HEK293 (cell line): ENCODE data around the gene YWHAQ.
A peak's percentile ranks its signal among the peaks of the same experiment; 100 is the strongest.

Experiments
- CTCF ChIA-PET: fragments of 350-600 bp; formaldehyde crosslinking; extraction: SDS; loops from one replicate; lab custom pipeline; 2021; ENCODE audit warnings: antibody characterized with exemption; lab: Yijun Ruan, JAX
- POLR2A ChIA-PET: fragments of 300-600 bp; formaldehyde crosslinking; extraction: SDS; loops from one replicate; lab custom pipeline; 2020; ENCODE audit warnings: antibody characterized with exemption, inconsistent platforms; lab: Yijun Ruan, JAX
- H3K27ac ChIP-seq: fragments of 200-500 bp; sonication (Bioruptor generic); 2 replicates; pipeline ENCODE4 v1.5.1; 2014; ENCODE audit warnings: low read depth, low read length, control low read depth, inconsistent platforms; ENCODE audit errors: extremely low read depth
- H3K36me3 ChIP-seq, 2 experiments: fragments of 200-500 bp in 1 of 2; sonication (Bioruptor generic) in 1 of 2; 1 replicate in 1 of 2; 2 replicates in 1 of 2; pipeline ENCODE4 v1.5.1; 2014 to 2017; ENCODE audit warnings: inconsistent platforms in 2 of 2, low read length in 2 of 2; ENCODE audit not compliant: control insufficient read depth in 2 of 2, insufficient read depth in 1 of 2
- H3K4me1 ChIP-seq: fragments of 200-500 bp; sonication (Bioruptor generic); 2 replicates; pipeline ENCODE4 v1.5.1; 2014; ENCODE audit warnings: mild to moderate bottlenecking, low read length, inconsistent platforms; ENCODE audit not compliant: control insufficient read depth, insufficient read depth
- H3K4me3 ChIP-seq: 2 replicates; pipeline ENCODE4 v1.5.1; 2011; ENCODE audit warnings: low read depth, mild to moderate bottlenecking, control low read depth, low read length, moderate library complexity
- H3K9me3 ChIP-seq: fragments of 200-500 bp; sonication (Bioruptor generic); 2 replicates; pipeline ENCODE4 v1.5.1; 2014; ENCODE audit warnings: low read depth, low read length, inconsistent platforms; ENCODE audit not compliant: control insufficient read depth, insufficient read depth
- HIC1 ChIP-seq: fragments of 450-650 bp; formaldehyde crosslinking; IDR thresholded peaks from 2 replicates; pipeline ENCODE4 v1.5.1; 2016; ENCODE audit warnings: missing biosample characterization, missing genetic modification characterization
- KLF1 ChIP-seq: fragments of 450-650 bp; formaldehyde crosslinking; IDR thresholded peaks from 2 replicates; pipeline ENCODE4 v1.5.1; 2016; ENCODE audit warnings: missing biosample characterization, missing genetic modification characterization
- SP7 ChIP-seq: fragments of 450-650 bp; formaldehyde crosslinking; IDR thresholded peaks from 2 replicates; pipeline ENCODE4 v1.5.1; 2016; ENCODE audit warnings: missing biosample characterization, missing genetic modification characterization
- ZBTB21 ChIP-seq: fragments of 450-650 bp; formaldehyde crosslinking; IDR thresholded peaks from 2 replicates; pipeline ENCODE4 v1.5.1; 2017; ENCODE audit warnings: missing biosample characterization, missing genetic modification characterization
- ZBTB7A ChIP-seq: fragments of 450-650 bp; formaldehyde crosslinking; IDR thresholded peaks from 2 replicates; pipeline ENCODE4 v1.5.1; 2016; ENCODE audit warnings: low read depth, missing biosample characterization, missing genetic modification characterization
- ZNF138 ChIP-seq: fragments of 450-650 bp; formaldehyde crosslinking; IDR thresholded peaks from 2 replicates; pipeline ENCODE4 v1.5.1; 2016; ENCODE audit warnings: missing biosample characterization, missing genetic modification characterization, borderline replicate concordance
- ZNF175 ChIP-seq: fragments of 450-650 bp; formaldehyde crosslinking; IDR thresholded peaks from 2 replicates; pipeline ENCODE4 v1.5.1; 2016; ENCODE audit warnings: missing biosample characterization, missing genetic modification characterization
- ZNF223 ChIP-seq: fragments of 450-650 bp; formaldehyde crosslinking; IDR thresholded peaks from 2 replicates; pipeline ENCODE4 v1.5.1; 2016; ENCODE audit warnings: missing biosample characterization, missing genetic modification characterization
- ZNF239 ChIP-seq: fragments of 450-650 bp; formaldehyde crosslinking; IDR thresholded peaks from 2 replicates; pipeline ENCODE4 v1.5.1; 2016; ENCODE audit warnings: missing biosample characterization, missing genetic modification characterization
- ZNF248 ChIP-seq: fragments of 450-650 bp; formaldehyde crosslinking; IDR thresholded peaks from 2 replicates; pipeline ENCODE4 v1.5.1; 2017; ENCODE audit warnings: missing biosample characterization, missing genetic modification characterization
- ZNF26 ChIP-seq: fragments of 450-650 bp; formaldehyde crosslinking; IDR thresholded peaks from 2 replicates; pipeline ENCODE4 v1.5.1; 2016; ENCODE audit warnings: missing biosample characterization, missing genetic modification characterization
- ZNF274 ChIP-seq, 2 experiments: fragments of 200-500 bp in 1 of 2; fragments of 450-650 bp in 1 of 2; sonication (Bioruptor generic) in 1 of 2; formaldehyde crosslinking in 1 of 2; IDR thresholded peaks; 2 replicates each; pipeline versions ENCODE4 v1.5.1 to v1.6.1; 2014 to 2016; ENCODE audit warnings: borderline replicate concordance in 1 of 2, inconsistent platforms in 1 of 2, low read length in 1 of 2, missing biosample characterization in 1 of 2, missing genetic modification characterization in 1 of 2
- ZNF366 ChIP-seq: fragments of 450-650 bp; formaldehyde crosslinking; conservative IDR thresholded peaks from 2 replicates; pipeline ENCODE4 v1.5.1; 2016; ENCODE audit warnings: missing biosample characterization, missing genetic modification characterization
- ZNF404 ChIP-seq: fragments of 450-650 bp; formaldehyde crosslinking; IDR thresholded peaks from 2 replicates; pipeline ENCODE4 v1.5.1; 2017; ENCODE audit warnings: missing biosample characterization, missing genetic modification characterization
- ZNF510 ChIP-seq: fragments of 450-650 bp; formaldehyde crosslinking; IDR thresholded peaks from 2 replicates; pipeline ENCODE4 v1.5.1; 2018; ENCODE audit warnings: mild to moderate bottlenecking, missing genetic modification characterization, missing biosample characterization; ENCODE audit not compliant: insufficient replicate concordance
- ZNF548 ChIP-seq: fragments of 450-650 bp; formaldehyde crosslinking; IDR thresholded peaks from 2 replicates; pipeline ENCODE4 v1.5.1; 2016; ENCODE audit warnings: missing biosample characterization, missing genetic modification characterization
- ZNF558 ChIP-seq: fragments of 450-650 bp; formaldehyde crosslinking; IDR thresholded peaks from 2 replicates; pipeline ENCODE4 v1.5.1; 2016; ENCODE audit warnings: missing biosample characterization, missing genetic modification characterization
- ZNF596 ChIP-seq: fragments of 450-650 bp; IDR thresholded peaks from 2 replicates; pipeline ENCODE4 v1.5.0; 2018; ENCODE audit warnings: missing biosample characterization, mild to moderate bottlenecking, missing genetic modification characterization, moderate library complexity
- ZNF639 ChIP-seq: fragments of 450-650 bp; formaldehyde crosslinking; IDR thresholded peaks from 2 replicates; pipeline ENCODE4 v1.5.1; 2016; ENCODE audit warnings: missing biosample characterization, missing genetic modification characterization
- ZNF660 ChIP-seq: fragments of 450-650 bp; IDR thresholded peaks from 2 replicates; pipeline ENCODE4 v1.5.1; 2018; ENCODE audit warnings: missing biosample characterization, mild to moderate bottlenecking, missing genetic modification characterization
- ZNF664 ChIP-seq: fragments of 450-650 bp; formaldehyde crosslinking; IDR thresholded peaks from 2 replicates; pipeline ENCODE4 v1.5.1; 2016; ENCODE audit warnings: missing biosample characterization, missing genetic modification characterization
- ZNF704 ChIP-seq: fragments of 450-650 bp; formaldehyde crosslinking; IDR thresholded peaks from 2 replicates; pipeline ENCODE4 v1.5.1; 2016; ENCODE audit warnings: missing biosample characterization, missing genetic modification characterization
- ZSCAN18 ChIP-seq: fragments of 450-650 bp; formaldehyde crosslinking; IDR thresholded peaks from 2 replicates; pipeline ENCODE4 v1.5.1; 2016; ENCODE audit warnings: missing biosample characterization, missing genetic modification characterization
- TF ChIP-seq, protein P1 (sequence below): fragments of 450-650 bp; formaldehyde crosslinking; IDR thresholded peaks from 2 replicates; pipeline ENCODE4 v1.5.1; 2016; ENCODE audit warnings: missing biosample characterization, missing genetic modification characterization
- TF ChIP-seq, protein P2 (sequence below): fragments of 450-650 bp; formaldehyde crosslinking; IDR thresholded peaks from 2 replicates; pipeline ENCODE4 v1.5.1; 2017; ENCODE audit warnings: missing biosample characterization, missing genetic modification characterization

Gene YWHAQ

GRCh38 chr2:9565436-9566153, 65.2 kb downstream of the YWHAQ start (continued):
- TF ChIP-seq ZSCAN18 (tag by site-specific recombination) (no peak), ZNF558 (tag by site-specific recombination) (no peak), ZNF366 (tag by site-specific recombination) (no peak), ZBTB21 (no peak), ZNF248 (tag by site-specific recombination) (no peak), ZNF704 (tag by site-specific recombination) (no peak), ZNF26 (tag by site-specific recombination) (no peak), ZNF596 (tag by site-specific recombination) (no peak), SP7 (tag by site-specific recombination) (peak; percentile 36; the same call in 1 of the 2 replicates), ZBTB7A (no peak), ZNF660 (tag by site-specific recombination) (peak; percentile 76), ZNF510 (tag by site-specific recombination) (no peak), ZNF404 (tag by site-specific recombination) (no peak), KLF1 (tag by site-specific recombination) (no peak), ZNF664 (no peak)
- TF ChIP-seq, all 188 proteins: peak for 3

GRCh38 chr2:9560628-9561027, 70.2 kb downstream of the YWHAQ start:
- CTCF ChIA-PET: no interaction called here
- Histone ChIP-seq H3K4me1 (no peaks in the 10 kb centered on the region), H3K36me3 (peaks cover 4 to 6% of the 10 kb centered on the region in 2 experiments; a peak in 2 of 3 replicates), H3K9me3 (no peaks in the 10 kb centered on the region)
- TF ChIP-seq, protein P1, sequence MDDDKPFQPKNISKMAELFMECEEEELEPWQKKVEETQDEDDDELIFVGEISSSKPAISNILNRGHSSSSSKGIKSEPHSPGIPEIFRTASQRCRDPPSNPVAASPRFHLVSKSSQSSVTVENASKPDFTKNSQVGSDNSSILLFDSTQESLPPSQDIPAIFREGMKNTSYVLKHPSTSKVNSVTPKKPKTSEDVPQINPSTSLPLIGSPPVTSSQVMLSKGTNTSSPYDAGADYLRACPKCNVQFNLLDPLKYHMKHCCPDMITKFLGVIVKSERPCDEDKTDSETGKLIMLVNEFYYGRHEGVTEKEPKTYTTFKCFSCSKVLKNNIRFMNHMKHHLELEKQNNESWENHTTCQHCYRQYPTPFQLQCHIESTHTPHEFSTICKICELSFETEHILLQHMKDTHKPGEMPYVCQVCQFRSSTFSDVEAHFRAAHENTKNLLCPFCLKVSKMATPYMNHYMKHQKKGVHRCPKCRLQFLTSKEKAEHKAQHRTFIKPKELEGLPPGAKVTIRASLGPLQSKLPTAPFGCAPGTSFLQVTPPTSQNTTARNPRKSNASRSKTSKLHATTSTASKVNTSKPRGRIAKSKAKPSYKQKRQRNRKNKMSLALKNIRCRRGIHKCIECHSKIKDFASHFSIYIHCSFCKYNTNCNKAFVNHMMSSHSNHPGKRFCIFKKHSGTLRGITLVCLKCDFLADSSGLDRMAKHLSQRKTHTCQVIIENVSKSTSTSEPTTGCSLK (tag by site-specific recombination): no peak
- TF ChIP-seq ZNF239 (tag by site-specific recombination): no peak
- no peak for TF ChIP-seq ZNF274 (IDR thresholded peaks at IDR 0.05; ENCODE audit: low read length)
- TF ChIP-seq ZNF274 (tag by site-specific recombination; IDR thresholded peaks at IDR 0.05; ENCODE audit: borderline replicate concordance): no peak
- TF ChIP-seq HIC1 (tag by site-specific recombination): no peak
- no peak for TF ChIP-seq ZNF639 (tag by site-specific recombination)
- TF ChIP-seq ZNF548 (tag by site-specific recombination): no peak
- TF ChIP-seq ZNF138 (tag by site-specific recombination): no peak
- no peak for TF ChIP-seq ZNF175 (tag by site-specific recombination)
- TF ChIP-seq ZNF660 (tag by site-specific recombination): no peak
- no peak for TF ChIP-seq ZNF223
- TF ChIP-seq, protein P2, sequence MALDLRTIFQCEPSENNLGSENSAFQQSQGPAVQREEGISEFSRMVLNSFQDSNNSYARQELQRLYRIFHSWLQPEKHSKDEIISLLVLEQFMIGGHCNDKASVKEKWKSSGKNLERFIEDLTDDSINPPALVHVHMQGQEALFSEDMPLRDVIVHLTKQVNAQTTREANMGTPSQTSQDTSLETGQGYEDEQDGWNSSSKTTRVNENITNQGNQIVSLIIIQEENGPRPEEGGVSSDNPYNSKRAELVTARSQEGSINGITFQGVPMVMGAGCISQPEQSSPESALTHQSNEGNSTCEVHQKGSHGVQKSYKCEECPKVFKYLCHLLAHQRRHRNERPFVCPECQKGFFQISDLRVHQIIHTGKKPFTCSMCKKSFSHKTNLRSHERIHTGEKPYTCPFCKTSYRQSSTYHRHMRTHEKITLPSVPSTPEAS: no peak
- TF ChIP-seq, all 188 proteins: peak for 0
- no peak overlapping the region for H3K4me3 ChIP-seq
- POLR2A ChIA-PET: interaction anchor here (1.3 kb wide), 1 partner anchor 70 kb away, joined by 3 read pairs; the partner anchor contains the start of gene YWHAQ
- H3K27ac ChIP-seq: no peak overlapping the region
